GM04503 (cell line): ENCODE results near the gene DYTN.

Experiments
- DNase-seq: peaks from one replicate; pipeline ENCODE4 v3.0.0-alpha.2; 2012; ENCODE audit warnings: low read depth

Gene DYTN

DNA sequence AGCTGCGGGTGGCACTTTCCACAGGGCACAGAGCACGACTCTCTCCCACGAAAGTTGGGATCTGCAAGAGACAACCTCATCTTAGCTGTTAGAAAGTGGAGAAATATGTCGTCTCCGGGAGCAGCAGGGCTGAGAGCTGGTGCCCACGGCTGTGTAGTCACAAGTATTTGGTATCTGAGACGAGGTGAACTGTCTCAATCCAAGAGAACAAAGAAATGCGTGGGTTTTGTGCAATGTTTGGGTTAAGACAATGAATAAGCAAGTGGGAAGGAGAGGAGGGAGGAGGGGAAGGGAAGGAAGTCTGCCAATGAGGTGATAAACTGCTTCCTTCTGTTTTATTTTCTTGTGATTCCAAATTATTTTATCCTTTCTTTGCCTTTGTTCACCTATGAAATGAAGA is 18.0 kb downstream of the DYTN start:
- DNase-seq = no peak

DNA sequence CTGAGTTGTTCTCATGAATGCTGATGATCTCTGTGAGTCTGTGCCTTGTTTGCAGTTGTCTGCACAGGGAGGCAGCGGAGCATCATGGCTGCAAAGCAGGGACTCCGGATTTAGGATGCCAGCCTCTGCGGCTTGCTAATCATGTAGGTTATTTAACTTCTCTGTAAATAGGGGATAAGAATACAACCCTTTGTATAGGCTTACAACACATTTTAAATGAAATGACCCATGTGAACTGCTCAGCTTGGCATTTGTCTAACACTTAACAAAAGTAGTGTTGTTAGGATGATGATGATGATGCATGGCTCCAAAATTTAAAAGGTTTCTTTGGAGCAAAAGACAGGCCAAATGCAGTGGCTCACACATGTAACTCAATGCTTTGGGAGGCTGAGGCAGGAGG is 19.4 kb downstream of the DYTN start:
- no peak for DNase-seq

DNA sequence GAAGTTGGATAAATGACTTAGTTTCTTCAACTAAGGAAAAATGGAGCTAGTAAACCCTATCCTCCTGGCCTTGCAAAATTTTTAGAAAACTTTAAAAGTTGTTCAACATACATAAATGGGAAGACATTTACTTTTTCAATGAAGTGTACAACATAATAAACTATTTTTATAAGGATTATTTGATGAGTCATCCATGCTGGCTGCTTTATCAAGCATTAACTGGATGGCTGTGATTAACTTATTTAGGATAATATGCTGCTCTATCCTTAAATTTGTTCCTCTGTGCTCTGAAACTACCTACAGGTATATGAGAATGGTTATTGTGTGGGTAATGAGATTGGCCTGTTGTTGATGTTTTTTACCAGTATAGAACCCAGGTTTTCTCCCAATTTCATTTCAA is 21.3 kb downstream of the DYTN start:
- DNase-seq = no peak

DNA sequence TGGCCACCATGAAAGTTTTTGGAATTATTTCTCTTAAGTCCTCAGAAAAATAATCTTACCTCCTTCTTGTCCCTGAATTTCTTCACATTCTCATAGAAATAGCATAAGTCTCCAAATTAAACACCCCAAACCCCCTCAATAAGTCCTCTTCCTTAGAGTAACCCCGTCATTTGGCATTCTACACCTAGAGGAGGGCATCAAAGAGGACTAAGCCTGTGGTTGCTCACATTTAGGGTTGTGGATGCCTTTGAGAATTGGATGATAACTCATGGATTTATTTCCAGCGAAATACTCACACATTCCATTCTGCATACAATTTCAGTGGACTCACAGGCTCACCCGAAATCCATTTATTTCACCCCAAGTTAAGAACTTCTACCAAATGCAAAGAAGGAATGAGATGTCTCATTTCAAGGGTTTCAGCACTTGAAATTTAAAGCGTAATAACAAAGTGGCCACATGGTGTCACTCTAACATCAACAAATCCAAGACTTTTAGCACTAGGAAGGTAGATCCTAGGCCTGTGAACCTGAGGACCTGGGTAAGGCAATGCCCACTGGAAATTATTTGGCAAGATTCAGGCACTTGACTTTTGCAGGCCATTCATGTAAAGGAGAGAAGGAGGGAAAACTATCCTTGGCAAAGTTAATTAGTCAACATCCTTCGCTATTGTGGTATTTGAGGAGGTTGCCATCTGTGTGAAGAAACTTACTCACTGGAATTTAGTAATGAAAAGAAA is 24.6 kb downstream of the DYTN start:
- peak; percentile 12 for DNase-seq

DNA sequence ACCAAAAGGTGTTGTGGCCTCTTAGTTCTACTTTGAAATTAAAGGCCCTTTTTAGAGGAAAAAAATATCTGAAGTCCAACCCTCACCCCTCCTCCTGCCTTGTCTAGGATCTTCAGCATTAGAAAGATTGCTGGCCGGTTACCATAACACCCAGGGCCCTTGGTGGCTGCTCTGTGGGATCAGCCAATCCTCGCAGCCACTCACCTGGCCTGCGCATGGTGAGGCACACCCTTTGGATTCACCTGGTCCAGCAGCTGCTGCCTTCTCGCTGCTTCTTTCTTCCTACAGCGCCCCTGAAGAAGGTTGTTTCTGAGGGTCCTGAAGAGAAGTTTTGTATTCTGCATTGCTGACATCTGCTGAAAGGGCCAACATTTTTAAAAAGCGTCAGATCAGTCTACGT is 25.2 kb downstream of the DYTN start:
- no peak for DNase-seq

DNA sequence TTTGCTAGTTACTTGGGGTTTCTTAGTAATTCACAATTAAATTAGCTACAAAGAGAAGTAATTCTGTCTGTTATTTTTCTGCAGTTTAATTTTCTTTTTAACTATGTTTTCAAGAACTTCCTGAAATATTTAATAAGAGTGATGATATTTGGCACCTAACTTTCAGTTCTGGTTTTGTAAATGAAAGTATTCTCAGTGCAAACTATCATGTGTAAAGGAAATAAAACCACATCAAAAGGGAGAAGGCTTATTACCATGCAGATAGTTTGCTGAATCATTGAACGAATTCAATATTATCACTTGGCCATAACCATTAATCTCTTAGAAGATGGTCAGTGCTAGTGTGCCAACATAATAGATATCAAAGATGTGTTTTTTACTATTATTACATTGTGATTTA is 29.2 kb downstream of the DYTN start:
- DNase-seq = no peak

DNA sequence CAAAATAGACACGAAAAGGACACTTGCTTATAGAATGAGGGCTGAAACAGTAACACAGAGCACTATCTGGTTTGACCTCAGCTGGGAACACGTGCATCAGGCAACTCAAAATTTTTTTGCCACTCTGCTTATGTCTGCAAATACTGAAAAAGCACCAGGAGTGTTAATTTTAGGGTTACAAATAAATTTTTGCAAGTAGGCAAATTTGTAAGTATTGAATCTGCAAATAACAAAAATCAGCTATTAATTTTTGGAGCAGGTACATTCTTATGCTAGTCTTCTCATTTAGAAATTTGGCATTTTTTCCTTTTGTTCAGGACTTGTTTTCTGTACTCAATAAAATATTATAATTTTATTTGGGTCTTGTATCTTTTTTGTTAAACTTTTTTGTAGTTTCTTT is 29.7 kb downstream of the DYTN start:
- DNase-seq = no peak

DNA sequence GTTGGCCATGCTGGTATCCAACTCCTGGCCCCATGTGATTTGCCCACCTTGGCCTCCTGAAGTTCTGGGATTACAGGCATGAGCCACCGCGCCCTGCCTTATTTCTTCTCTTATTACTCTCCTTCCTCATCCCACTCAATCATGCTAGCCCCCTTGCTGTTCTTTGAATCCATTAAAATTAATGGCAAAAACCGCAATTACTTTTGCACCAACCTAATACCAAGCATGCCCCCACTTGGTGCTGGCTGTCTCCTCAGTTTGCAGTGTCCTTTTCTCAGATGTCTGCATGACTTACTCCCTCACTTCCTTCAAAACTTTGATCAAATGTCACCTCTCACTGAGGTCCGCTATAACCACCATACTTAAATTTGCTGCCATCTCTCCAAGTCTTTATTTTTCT is 34.6 kb downstream of the DYTN start:
- DNase-seq = no peak

DNA sequence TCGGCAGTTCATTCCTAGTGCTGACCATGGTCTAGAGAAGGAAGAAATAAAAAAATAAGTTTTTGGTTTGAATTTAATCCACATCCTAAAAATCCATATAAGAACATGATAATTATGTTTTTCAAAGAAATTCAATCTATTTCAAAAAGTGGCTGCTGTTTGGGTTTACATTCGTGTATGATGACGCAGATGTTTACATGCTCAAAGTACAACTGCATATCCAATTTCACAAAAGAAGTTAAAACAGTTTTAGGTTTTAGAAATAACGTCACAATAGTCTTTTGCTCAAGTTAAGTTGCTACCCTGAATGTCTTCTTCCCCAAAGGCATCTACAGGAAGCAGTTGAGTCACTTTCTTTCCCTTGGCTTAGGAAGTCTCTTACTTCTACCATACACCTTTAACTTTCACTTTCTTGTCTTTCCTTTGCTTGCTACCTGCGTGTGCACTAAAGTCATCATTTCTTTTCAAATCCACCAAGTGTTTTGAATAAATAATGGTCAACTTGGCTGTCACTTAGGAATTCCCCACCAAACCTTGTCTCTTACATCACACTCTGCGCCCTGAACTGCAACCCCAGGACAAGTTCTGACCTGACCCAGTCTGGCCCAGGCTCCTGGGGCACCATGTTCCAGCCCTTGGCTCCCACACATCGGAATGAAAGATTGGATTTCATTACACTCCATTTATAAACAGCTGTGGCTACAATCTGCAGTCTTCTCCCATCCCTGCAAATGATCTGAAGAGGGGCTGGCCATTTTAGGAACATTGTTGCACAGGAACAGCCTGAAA is 47.5 kb downstream of the DYTN start:
- DNase-seq = no peak

DNA sequence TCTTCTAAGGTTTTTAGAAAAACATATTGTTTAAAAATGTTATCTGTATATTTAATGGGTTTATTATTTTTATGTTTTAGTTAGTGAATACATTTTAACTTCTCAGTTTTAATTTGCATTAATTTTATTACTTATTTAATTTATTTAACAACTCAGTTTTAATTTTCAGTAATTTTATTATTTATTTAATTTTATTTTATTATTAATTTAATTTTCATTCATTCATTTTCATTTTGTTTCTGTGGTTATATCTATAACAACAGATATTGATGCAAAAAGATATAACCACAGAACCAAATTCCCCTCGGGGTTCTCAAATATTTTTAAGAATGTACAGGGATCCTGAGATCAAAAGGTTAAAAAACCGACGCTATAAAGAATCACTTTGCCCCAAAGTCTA is 52.9 kb downstream of the DYTN start:
- DNase-seq = no peak

DNA sequence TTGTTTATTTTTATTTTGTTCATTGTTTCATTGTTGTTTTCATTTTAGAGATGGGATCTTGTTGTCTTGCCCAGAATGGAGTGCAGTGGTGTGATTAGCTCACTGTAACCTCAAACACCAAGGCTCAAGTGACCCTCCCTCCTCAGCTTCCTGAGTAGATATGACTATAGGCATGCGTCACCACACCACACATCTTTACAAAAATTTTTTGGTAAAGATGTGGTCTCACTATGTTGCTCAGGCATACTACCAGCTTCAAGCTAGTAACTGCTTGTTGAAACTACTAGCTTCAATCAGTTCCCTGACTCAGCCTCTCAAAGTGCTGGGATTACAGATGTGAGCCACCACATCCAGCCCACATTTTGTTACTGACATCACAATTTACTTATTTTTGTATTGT is 61.1 kb downstream of the DYTN start:
- DNase-seq = no peak

DNA sequence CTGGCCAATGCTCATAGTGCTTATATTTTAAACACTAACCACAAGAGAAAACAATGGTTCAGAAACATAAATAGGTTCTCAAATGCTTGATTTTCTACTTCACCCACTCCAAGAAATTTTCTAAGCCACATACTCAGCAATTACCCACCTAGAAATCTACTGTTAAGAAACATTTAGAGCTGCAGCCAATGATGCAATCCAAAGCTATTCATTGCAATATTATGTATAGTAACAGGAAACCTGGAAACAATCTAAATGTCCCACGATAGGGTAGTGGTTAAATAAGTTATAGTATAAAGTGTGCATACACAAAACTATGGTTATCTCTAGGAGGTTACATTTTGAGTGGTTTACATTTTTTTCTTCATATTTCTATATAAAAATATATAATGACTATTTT is 70.2 kb downstream of the DYTN start:
- DNase-seq = no peak

DNA sequence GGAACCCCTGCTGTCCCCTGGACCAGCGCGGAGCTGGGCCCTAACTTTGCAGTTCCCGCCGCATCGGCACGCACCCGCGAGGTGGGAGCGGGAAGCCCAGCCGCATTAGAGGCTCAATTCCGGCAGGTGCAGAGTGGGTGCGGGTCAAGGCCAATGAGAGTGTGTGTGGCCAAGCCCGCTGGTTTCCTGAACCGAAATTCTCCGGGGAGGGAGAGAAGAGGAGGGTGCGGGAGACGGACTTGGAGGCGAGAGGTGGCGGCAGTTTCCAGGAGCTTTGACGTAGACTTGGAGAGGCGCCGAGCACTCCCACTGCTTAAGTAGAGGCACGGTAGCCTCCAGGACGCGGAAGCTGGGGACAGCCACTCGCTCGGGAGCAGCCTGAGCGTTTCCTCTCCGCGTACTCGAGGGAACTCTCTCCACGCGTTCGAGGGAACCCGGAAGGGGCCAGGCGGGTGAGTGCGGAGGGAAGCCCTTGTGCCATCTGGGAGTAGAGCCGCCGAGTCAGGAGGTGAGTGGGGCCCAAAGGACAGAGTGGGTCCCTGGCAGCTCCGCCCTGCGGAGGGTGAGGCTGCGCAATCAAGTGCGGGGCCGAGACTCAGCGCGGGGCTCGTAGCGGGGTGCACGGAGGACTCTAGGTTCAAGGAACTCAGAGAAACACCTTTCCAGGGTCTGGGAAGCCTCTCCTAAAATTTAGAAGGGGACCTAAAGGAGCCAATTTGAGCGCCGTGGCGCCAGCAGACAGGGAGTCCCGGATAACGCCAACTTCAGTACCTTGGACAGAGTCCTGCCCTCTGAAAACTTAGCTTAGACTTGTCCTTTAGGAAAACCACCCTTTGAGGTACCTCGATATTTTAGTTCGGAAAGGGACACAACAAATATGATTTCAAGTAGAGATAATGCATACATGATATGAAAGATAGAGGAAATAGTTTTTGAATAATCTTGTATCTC is 75.8 kb downstream of the DYTN start, which contains the start of gene FAM237A:
Gene FAM237A, plus strand, starts transcription at position 413 of the 951 bp plus-strand sequence. CDS start 1,750 bp downstream, outside the sequence.
- DNase-seq = peak; percentile 3

DNA sequence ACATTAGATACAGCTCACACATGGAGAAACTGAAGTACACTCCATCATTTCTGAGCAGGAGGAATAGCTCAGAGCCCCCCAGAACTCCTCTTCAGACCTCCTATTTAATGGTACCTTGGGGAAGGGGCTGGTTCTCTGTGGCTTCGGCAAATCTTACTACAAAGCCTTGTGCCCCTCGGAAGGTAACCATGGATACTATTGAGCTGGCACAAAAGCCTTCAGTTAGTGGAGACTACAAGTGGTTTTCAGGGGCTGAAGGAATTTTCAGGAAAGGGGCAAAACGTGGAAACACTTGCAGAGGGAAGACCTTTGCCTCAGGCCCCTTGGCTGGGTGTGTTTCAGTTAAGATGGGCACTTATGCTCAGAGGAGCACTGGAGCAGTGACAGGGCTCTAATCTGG is 77.0 kb downstream of the DYTN start:
- DNase-seq = no peak

DNA sequence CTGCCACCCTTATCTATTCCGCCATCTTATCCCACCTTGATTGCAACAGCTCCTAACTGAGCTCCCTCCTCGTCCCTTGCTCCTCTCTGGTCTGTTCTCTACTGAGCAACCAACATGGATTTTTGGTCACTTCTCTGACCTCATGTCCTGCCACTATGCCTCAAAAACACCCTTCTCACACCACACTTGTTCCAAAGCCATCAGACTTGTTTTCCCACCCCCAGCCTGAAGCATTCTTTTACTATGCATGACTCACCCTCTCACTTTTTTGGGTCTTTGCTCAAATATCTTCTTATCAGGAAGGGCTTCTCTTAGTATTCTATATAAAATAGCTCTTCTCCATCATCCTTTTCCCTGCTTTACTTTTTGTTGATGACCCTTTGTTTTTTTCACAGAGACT is 78.6 kb downstream of the DYTN start:
- no peak for DNase-seq

DNA sequence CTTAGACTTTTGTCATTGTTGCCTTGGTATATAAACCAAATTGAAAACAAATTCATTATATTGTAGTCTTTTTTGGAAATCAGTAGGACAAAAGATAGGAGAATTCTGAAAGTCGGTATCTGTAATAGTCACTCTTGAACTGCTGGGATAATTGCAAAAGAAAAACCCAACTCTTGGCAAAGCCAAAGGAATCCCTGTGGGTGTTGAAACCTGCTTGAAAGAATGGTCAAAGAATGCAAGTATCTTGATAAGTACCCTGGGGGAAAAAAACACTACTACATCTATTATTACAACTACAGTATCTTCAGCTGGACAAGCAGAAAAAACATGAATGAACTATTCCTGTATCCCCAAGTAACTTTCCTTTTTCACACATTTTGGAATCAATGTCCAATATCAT is 83.2 kb downstream of the DYTN start:
- DNase-seq = no peak

DNA sequence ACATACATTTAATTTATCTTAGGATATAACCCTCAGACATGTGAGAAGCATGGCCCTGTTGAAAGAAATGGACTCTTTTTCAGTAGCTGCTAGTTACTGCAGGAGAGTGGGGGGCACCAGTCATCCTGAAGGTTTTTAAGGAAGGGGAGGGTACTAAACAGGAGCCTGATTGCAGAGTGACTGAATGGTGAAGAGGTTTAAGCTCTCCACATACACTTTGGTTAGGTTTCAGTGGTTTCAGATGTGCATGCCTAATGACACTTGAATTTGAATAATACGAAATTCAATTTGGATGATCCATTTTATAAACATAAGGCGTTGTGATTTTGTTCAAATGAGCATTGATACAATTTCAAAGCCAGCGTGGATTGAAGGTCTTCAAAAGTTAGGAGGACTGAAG is 86.9 kb downstream of the DYTN start:
- no peak for DNase-seq

DNA sequence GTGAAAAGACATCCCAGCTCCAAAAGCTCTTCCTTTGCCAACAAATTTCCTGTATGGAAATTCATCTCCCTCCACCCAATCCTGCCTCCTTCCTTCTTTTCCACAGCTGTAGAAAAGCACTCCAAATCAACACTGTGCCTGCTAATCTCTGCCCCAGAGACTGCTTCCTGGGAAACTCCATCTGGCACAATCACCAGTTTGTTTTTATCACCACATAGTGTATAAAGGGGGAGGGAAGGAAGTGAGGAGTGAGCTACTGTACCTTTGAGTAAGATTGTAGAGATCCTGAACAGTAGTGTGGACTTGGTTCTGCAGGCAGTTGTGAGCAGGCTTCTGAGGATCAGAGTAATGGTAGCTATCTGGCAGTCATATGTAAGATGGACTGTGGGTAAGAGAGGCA is 90.6 kb downstream of the DYTN start:
- no peak for DNase-seq

DNA sequence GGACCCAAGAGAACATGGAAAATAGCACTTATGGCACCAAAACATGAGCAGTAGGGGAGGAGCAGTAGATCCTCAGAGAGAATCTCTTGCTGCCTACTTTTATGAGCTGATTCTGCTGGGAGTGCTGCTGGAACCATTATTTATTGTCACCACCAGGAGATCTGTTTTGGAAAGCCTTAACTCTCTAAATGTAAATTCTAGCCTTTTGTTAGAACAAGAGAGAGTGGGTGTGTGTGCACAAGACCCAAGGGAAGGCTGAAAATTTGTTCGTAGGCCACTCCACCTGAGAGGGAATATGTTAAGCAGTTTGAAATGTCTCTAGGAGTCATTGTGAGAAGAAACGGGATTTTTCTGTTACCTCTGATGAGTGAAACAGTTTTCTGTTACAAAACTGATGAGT is 92.1 kb downstream of the DYTN start:
- DNase-seq = no peak

DNA sequence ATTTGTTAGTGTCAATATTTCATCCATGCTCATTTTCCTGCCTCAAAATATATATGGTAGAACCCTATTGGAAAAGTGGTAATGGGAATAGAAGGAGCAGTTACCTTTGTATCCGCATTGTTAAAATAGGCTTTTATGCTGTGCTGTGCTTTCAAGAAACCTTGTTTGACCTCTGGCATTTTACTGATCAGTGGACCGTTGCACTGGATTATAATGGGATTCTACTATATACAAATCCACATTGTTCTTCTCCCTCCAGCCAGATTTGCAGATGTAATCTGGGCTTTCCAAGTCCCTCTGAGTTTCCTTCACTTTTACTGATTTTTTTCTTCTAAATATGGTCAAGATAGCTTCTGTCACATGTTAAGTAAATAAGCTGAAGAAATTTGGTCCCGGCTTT is 99.2 kb downstream of the DYTN start:
- DNase-seq = no peak

DNA sequence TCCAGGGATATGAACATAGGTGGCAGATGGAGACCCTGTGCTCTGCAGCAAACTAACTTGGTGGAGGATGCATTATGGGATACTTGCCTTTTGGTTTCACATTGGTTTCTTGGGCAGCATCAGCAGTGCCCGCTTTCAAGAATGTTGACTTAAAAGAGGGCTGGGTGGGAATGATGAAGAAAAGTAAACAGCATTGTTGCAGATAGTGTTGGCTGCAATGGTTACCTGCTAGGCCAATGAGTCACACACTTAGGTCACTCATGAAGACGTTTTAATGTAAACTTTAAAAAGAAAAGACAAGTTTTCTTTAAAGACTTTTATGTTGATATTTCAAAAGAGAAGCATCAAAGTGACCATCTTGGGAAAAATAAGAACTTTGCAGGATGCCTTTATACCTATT is 102.0 kb downstream of the DYTN start:
- DNase-seq = no peak

DNA sequence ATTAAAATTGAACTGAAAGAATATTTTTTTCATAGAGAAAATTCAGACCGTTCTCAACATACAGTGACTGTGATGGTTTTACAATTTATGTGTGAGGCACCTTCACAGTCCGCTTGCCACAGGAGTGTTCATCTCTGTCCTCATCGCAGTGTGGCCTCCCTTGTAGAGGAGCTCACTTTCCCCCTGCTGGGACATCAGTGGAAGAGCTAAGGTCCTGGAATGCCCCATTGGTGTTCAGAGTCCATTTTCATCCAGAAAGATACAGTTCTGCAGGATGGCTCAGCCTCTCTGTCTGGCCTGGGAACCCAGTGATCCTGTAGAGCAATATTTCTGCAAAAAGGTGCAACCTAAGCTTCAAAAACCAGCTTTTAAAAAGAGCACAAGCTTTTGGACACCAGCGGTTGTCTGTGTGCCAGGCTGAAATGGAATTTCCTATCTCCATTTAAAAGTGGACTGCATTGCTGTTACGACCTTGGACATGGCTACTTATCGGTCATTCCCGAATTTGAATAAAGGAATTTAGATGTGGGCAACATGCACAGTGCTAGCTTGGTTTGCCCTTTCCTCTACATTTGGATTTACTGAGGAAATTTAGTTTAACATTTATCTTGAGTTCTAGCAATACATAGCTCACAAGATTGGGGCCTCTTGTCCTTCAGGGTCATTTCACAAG is 102.6 kb downstream of the DYTN start:
- no peak for DNase-seq
